HG02678 (cell line): ENCODE measurements around the gene APBA1.

Experiments used
- ATAC-seq: cut with Tn5 transposase; IDR thresholded peaks from one replicate; pipeline ENCODE4 v1.9.1; 2021; ENCODE audit warnings: mild to moderate bottlenecking, moderate library complexity; ENCODE audit not compliant: unreplicated experiment

The APBA1 gene

GRCh38 chr9:69380301-69380700 is 291.9 kb downstream of the APBA1 start:
- ATAC-seq: no peak

- no peak for ATAC-seq
Measured at GRCh38 chr9:69379270-69379982, 292.7 kb downstream of the APBA1 start.

GRCh38 chr9:69377981-69378380 is 294.2 kb downstream of the APBA1 start:
- no peak for ATAC-seq
